Measurements from ENCODE around the gene MAP3K7CL. TPM values are rescaled to one million over a fixed set of nuclear protein-coding genes. Genes with fewer than 3 reads are reported as not detected.

Gene MAP3K7CL
- total RNA-seq, 2 experiments from 2014 or later = 4.8 to 5.7 TPM

GRCh38 chr21:29144736-29145353 is 14.4 kb downstream of the MAP3K7CL start:
- Mint-ChIP-seq H3K4me1 (ENCODE audit: low read depth) (peaks cover 6% of the 10 kb centered on the region), H3K27me3 (no peaks in the 10 kb centered on the region), H3K27ac (no peak overlapping the region), H3K9me3 (no peaks in the 10 kb centered on the region), H3K4me3 (no peak overlapping the region), H3K36me3 (no peaks in the 10 kb centered on the region)
- CTCF ChIA-PET = interaction anchor here (1.0 kb wide), 1 partner anchor 19 kb away, joined by 3 read pairs; no protein-coding TSS in a partner anchor
- no peak for DNase-seq
- POLR2A ChIA-PET = no interaction called here
- intact Hi-C loops (cut with micrococcal nuclease) = no loop called here

GRCh38 chr21:29145354-29145782 is 14.9 kb downstream of the MAP3K7CL start:
- ChIA-PET CTCF (interaction anchor here (0.7 kb wide), 1 partner anchor 252 kb away, joined by 3 read pairs; no protein-coding TSS in a partner anchor), POLR2A (no interaction called here)
- Mint-ChIP-seq H3K9me3 (no peaks in the 10 kb centered on the region), H3K27ac (no peak overlapping the region), H3K36me3 (no peaks in the 10 kb centered on the region), H3K4me3 (no peak overlapping the region), H3K4me1 (ENCODE audit: low read depth) (peaks cover 6% of the 10 kb centered on the region), H3K27me3 (no peaks in the 10 kb centered on the region)
- intact Hi-C loops (cut with micrococcal nuclease) = no loop called here
- no peak for DNase-seq

- ChIA-PET CTCF (interaction anchor here (0.7 to 0.9 kb wide), 2 partner anchors 230 to 251 kb away, joined by 3 read pairs; no protein-coding TSS in a partner anchor), POLR2A (no interaction called here)
- Mint-ChIP-seq H3K4me1 (ENCODE audit: low read depth) (peaks cover 6% of the 10 kb centered on the region), H3K36me3 (no peaks in the 10 kb centered on the region), H3K27ac (no peak overlapping the region), H3K4me3 (no peak overlapping the region), H3K9me3 (no peaks in the 10 kb centered on the region), H3K27me3 (no peaks in the 10 kb centered on the region)
- intact Hi-C loops (cut with micrococcal nuclease) = no loop called here
- no peak for DNase-seq
These were observed 15.5 kb downstream of the MAP3K7CL start for GRCh38 chr21:29145852-29146453.

- intact Hi-C loops (cut with micrococcal nuclease) = no loop called here
- Mint-ChIP-seq H3K27me3 (no peaks in the 10 kb centered on the region), H3K36me3 (no peaks in the 10 kb centered on the region), H3K27ac (no peak overlapping the region), H3K4me1 (ENCODE audit: low read depth) (peaks cover 6% of the 10 kb centered on the region), H3K4me3 (no peak overlapping the region), H3K9me3 (no peaks in the 10 kb centered on the region)
- DNase-seq = no peak
- ChIA-PET POLR2A (no interaction called here), CTCF (interaction anchor here (0.9 kb wide), 1 partner anchor 229 kb away, joined by 3 read pairs; no protein-coding TSS in a partner anchor)
These were observed 16.3 kb downstream of the MAP3K7CL start for GRCh38 chr21:29146726-29147125.

GRCh38 chr21:29148530-29148929 is 18.1 kb downstream of the MAP3K7CL start:
- POLR2A ChIA-PET = no interaction called here
- Mint-ChIP-seq H3K9me3 (no peaks in the 10 kb centered on the region), H3K36me3 (peaks cover 7% of the 10 kb centered on the region), H3K27ac (no peak overlapping the region), H3K27me3 (no peaks in the 10 kb centered on the region), H3K4me1 (ENCODE audit: low read depth) (peaks cover 6% of the 10 kb centered on the region), H3K4me3 (no peak overlapping the region)
- CTCF ChIA-PET = no interaction called here
- DNase-seq = no peak
- intact Hi-C loops (cut with micrococcal nuclease) = no loop called here

- H3K4me3 Mint-ChIP-seq = no peak overlapping the region
These were observed 19.5 kb downstream of the MAP3K7CL start for GRCh38 chr21:29149808-29150425.

GRCh38 chr21:29151931-29152330 is 21.5 kb downstream of the MAP3K7CL start:
- H3K36me3 Mint-ChIP-seq = peaks cover 7% of the 10 kb centered on the region
- no peak for DNase-seq
- H3K27me3 Mint-ChIP-seq = no peaks in the 10 kb centered on the region
- no peaks in the 10 kb centered on the region for H3K9me3 Mint-ChIP-seq
- CTCF ChIA-PET = interaction anchor here (0.7 kb wide), 1 partner anchor 149 kb away, joined by 3 read pairs; no protein-coding TSS in a partner anchor
- H3K4me3 Mint-ChIP-seq = no peak overlapping the region
- POLR2A ChIA-PET = no interaction called here
- no peaks in the 10 kb centered on the region for H3K4me1 Mint-ChIP-seq (ENCODE audit: low read depth)
- H3K27ac Mint-ChIP-seq = no peak overlapping the region
- intact Hi-C loops (cut with micrococcal nuclease) = no loop called here

More at GRCh38 chr21:29149808-29150425, 19.5 kb downstream of the MAP3K7CL start:
- no peak for DNase-seq
- POLR2A ChIA-PET = no interaction called here
- intact Hi-C loops (cut with micrococcal nuclease) = no loop called here
- Mint-ChIP-seq H3K27ac (no peak overlapping the region), H3K27me3 (no peaks in the 10 kb centered on the region), H3K36me3 (peaks cover 7% of the 10 kb centered on the region), H3K9me3 (no peaks in the 10 kb centered on the region), H3K4me1 (ENCODE audit: low read depth) (peaks cover 6% of the 10 kb centered on the region)
- CTCF ChIA-PET = interaction anchor here (1.3 kb wide), 1 partner anchor 227 kb away, joined by 3 read pairs; no protein-coding TSS in a partner anchor

GRCh38 chr21:29152916-29153315 is 22.5 kb downstream of the MAP3K7CL start:
- no peak for DNase-seq
- Mint-ChIP-seq H3K9me3 (no peaks in the 10 kb centered on the region), H3K36me3 (peaks cover 7% of the 10 kb centered on the region), H3K4me1 (ENCODE audit: low read depth) (no peaks in the 10 kb centered on the region), H3K27ac (no peak overlapping the region), H3K4me3 (no peak overlapping the region), H3K27me3 (no peaks in the 10 kb centered on the region)
- POLR2A ChIA-PET = no interaction called here
- CTCF ChIA-PET = no interaction called here
- intact Hi-C loops (cut with micrococcal nuclease) = no loop called here

- H3K36me3 Mint-ChIP-seq = peaks cover 7% of the 10 kb centered on the region
- H3K4me1 Mint-ChIP-seq (ENCODE audit: low read depth) = no peaks in the 10 kb centered on the region
- intact Hi-C loops (cut with micrococcal nuclease) = no loop called here
- H3K9me3 Mint-ChIP-seq = no peaks in the 10 kb centered on the region
- POLR2A ChIA-PET = no interaction called here
- H3K27me3 Mint-ChIP-seq = no peaks in the 10 kb centered on the region
- H3K4me3 Mint-ChIP-seq = no peak overlapping the region
- no peak for DNase-seq
- no peak overlapping the region for H3K27ac Mint-ChIP-seq
- CTCF ChIA-PET = no interaction called here
These were observed 23.8 kb downstream of the MAP3K7CL start for GRCh38 chr21:29154270-29154669.

- DNase-seq = no peak
- no peaks in the 10 kb centered on the region for H3K4me1 Mint-ChIP-seq (ENCODE audit: low read depth)
- no peaks in the 10 kb centered on the region for H3K27me3 Mint-ChIP-seq
- peaks cover 7% of the 10 kb centered on the region for H3K36me3 Mint-ChIP-seq
- no peaks in the 10 kb centered on the region for H3K9me3 Mint-ChIP-seq
- ChIA-PET POLR2A (no interaction called here), CTCF (interaction anchor here (0.9 kb wide), 1 partner anchor 9 kb away, joined by 4 read pairs; no protein-coding TSS in a partner anchor)
- H3K4me3 Mint-ChIP-seq = no peak overlapping the region
- H3K27ac Mint-ChIP-seq = no peak overlapping the region
- intact Hi-C loops (cut with micrococcal nuclease) = no loop called here
These were observed 24.9 kb downstream of the MAP3K7CL start for GRCh38 chr21:29155118-29155932.

GRCh38 chr21:29155933-29156260 is 25.5 kb downstream of the MAP3K7CL start:
- CTCF ChIA-PET = no interaction called here
- no peaks in the 10 kb centered on the region for H3K9me3 Mint-ChIP-seq
- H3K27me3 Mint-ChIP-seq = no peaks in the 10 kb centered on the region
- H3K27ac Mint-ChIP-seq = no peak overlapping the region
- no peaks in the 10 kb centered on the region for H3K4me1 Mint-ChIP-seq (ENCODE audit: low read depth)
- DNase-seq = no peak
- peaks cover 11% of the 10 kb centered on the region for H3K36me3 Mint-ChIP-seq
- intact Hi-C loops (cut with micrococcal nuclease) = no loop called here
- POLR2A ChIA-PET = no interaction called here
- no peak overlapping the region for H3K4me3 Mint-ChIP-seq

GRCh38 chr21:29157080-29157479 is 26.6 kb downstream of the MAP3K7CL start:
- H3K36me3 Mint-ChIP-seq = peaks cover 9% of the 10 kb centered on the region
- no peak overlapping the region for H3K4me3 Mint-ChIP-seq
- no peaks in the 10 kb centered on the region for H3K4me1 Mint-ChIP-seq (ENCODE audit: low read depth)
- H3K27ac Mint-ChIP-seq = no peak overlapping the region
- DNase-seq = no peak
- no peaks in the 10 kb centered on the region for H3K27me3 Mint-ChIP-seq
- intact Hi-C loops (cut with micrococcal nuclease) = no loop called here
- ChIA-PET POLR2A (no interaction called here), CTCF (no interaction called here)
- no peaks in the 10 kb centered on the region for H3K9me3 Mint-ChIP-seq

Measured in activated CD4-positive, alpha-beta memory T cell treated with anti-CD3 and anti-CD28 coated beads for 36 hours (primary cell).